NCI-H345 (cell line): ENCODE results near the gene ZEB2.

Experiments
- DNase-seq: peaks from one replicate; lab custom pipeline; 2025; lab: John Stamatoyannopoulos, UW

ZEB2 gene

DNA sequence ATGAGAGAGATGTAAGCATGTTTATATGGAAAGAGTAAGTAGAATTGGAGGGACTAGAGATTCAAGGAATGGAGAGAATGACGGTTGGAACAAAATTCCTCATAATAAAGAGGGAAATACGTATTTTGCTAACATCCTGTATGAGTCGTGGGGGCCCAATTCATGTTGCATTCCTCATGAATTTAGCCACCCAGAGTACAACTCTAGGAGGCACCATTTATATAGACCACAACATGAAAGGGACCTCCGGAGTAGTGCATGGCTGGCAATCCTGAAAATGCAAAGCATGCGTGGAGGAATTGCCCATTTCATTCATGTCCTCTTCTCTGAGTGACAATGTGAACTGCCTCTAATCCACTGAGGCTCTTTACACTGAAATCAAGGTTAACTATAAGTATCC, 168.2 kb downstream of the ZEB2 start:
- no peak for DNase-seq

DNA sequence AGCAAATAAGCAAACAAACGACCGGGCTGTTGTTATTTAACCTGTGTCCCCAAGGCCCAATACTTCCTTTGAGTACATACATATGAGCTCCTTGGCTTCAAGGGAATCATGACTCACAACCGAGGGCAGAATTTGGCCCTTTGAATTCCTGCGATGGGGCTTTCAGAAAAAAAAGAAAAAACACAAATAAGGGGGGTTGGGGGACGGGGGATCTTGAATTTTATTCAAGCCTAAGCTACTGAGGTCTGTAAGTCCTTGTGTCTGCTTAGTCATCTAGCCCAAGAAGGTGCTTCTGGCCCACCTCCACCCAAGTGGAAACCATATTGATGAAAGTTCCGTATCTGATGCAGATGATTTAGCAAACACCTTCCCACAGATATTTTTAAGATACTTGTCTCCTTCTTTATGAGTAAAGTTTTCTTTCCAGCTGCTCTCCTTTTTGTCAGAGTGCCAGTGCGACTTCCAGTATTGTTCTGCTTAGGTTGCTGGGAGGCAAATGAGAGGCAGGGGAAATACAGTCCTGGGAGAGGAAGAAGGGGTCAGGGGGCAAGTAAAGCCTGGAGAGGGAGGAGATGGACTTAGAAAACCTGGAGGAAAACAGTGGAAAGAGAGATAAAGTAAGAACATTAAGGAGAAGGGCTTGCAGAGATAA, 169.6 kb downstream of the ZEB2 start:
- DNase-seq, result no peak

DNA sequence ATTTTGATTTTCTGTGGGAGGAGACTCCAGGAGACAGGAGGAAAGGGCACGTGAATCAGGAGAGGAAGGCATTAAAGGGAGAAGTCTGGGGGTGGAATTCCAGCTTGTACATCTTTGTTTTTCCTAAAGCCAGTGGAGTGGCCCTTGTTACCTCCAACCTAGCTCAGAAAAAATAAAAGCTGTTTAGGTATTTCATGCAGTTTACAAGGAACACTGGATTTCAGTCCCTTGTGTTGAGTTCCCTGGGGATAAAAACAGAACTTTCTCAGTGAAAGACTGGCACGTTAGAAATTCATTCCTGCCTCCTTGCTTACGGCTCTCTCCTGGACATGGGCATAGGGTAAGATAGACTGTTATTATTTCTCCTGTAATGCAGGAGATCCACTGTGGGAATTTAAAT, 170.2 kb downstream of the ZEB2 start:
- no peak for DNase-seq

DNA sequence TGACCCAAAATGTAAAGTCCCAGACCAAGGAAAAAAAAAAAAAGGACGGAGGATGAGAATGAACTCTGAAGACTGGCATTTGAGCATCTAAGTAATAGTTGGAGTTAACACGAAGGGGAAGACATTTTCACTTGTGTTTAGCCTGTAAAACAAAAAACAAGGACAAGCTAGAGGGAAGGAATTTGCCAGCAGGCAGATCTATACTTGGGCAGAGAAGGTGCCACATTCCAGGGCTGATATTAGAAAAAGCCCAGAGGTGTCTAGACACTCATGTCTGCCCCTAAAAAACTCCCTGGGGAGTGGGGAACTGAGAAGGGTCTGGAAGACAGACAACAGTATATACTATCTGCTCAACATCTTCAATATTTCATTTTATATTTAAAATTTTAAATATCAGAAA, 171.1 kb downstream of the ZEB2 start:
- DNase-seq, result no peak

DNA sequence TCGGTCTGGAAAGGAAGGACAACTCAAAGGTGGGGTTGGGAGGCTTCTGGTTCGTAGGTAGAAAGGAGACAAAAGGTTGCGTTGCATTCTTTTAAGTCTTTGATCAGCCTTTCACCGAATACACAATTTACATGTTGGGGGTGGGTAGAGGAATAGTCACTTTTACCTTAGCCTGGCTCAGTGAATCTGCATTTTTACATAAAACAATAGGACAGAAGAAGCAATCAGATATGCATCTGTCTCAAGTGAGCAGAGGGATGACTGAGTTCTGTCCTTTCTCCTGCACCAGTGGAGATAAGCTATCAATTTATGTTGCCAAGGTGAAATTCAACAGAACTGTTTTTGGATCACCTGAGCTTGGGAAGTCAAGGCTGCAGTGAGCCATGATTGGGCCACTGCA, 173.7 kb downstream of the ZEB2 start:
- no peak for DNase-seq

DNA sequence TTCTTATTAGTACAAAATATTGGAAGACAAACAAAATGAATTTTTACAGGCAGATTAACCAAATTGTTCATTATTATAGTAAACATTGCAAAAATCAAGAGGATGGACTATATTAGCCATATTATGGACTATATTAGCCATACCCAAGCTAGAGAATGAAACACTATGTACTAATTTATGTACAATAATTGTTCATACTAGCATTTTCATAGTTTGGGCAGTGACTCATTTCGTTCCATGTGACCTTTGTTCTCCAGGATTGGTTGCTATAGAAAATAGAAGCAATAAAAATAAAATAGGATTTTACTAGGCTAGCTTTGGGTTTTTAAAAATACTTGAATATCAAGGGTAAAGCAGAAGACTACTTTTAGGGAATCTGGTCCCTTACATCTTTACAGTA, 176.8 kb downstream of the ZEB2 start:
- DNase-seq, result no peak

DNA sequence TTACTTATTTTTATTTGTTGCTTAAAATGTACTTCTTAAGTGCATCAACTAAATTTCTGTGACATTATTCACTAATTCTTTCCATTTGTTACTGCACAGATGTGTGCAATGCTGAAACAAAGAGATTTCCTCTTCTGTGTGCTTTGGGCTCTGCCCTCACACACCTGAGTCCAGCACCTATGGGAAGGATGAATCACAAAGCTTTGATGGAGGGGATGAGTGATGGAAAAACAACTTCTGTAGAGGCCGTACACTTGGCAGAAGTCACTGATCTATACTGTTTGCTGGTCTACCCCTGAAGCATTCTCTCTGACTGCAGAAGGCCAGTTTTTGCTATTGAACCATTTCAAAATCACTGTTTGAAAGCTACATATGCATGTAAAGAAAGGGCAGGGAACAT, 178.4 kb downstream of the ZEB2 start:
- DNase-seq, result no peak

DNA sequence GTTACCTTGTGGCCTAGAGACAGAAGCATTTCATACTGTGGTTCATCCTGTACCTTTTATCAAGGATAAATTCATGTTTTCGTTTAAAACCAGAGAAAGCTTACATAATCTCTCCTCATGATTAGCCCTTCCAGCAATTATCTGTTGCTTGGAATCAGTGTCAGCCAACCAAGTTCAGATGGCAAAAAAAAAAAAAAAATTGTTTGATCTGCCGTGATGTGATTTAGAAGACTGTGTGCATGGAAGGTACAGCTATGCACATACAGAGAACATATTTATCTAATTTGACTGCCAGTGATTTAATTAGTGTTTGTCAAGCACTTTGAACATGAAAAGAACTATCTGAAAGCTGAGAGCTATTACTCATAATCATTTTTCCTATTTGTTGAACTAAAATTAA, 180.9 kb downstream of the ZEB2 start:
- DNase-seq, result no peak

DNA sequence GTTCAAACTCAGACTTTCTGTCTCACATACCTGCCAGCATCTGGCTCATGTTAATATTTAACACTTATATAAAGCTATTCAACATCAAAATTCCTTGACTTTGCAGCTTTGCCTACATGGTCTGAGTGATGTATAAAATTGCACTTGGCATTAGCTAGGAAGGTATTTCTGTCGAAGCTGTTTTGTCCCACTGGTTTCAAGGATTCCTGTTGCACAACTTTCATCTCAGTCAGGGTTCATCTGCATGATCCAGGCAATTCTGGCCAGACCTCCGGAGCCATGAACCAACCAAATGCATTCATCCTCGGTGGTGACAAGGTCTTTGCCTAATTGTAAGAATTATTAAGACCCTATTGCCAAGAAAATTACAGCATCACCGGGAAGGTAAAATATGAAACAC, 185.4 kb downstream of the ZEB2 start:
- no peak for DNase-seq
